ENCODE measurements around the gene TRIM75.
"Not testable (repeated sequence)": the region's sequence is repeated elsewhere in the genome, so short reads cannot be mapped to it uniquely, and the experiment has no call there.

GRCh38 chr4:165092187-165092586, 38.5 kb downstream of the TRIM75 start:
- not testable (repeated sequence) for TF ChIP-seq CTCF (IDR thresholded peaks at IDR 0.05; ENCODE audit: insufficient read depth, low read length); POLR2AphosphoS5 (IDR thresholded peaks at IDR 0.05; ENCODE audit: low read depth); GABPA (IDR thresholded peaks at IDR 0.05; ENCODE audit: low read depth); REST (IDR thresholded peaks at IDR 0.05; ENCODE audit: insufficient replicate concordance, low read depth); SPI1 (IDR thresholded peaks at IDR 0.05; ENCODE audit: borderline replicate concordance, low read depth)
